Dendritic cell treated with granulocyte-macrophage colony-stimulating factor and Interleukin-4, amounts not matched to agents 40 ng/mL and 50 ng/mL, for 4 days (primary cell): ENCODE measurements around the gene PSD4.

Experiments used
- H3K27ac Mint-ChIP-seq: one replicate; pipeline ENCODE4 v1.8.0; 2022; ENCODE audit warnings: mild to moderate bottlenecking, mixed read lengths
- H3K27me3 Mint-ChIP-seq: one replicate; pipeline ENCODE4 v1.8.0; 2022; ENCODE audit warnings: mild to moderate bottlenecking, mixed read lengths
- H3K36me3 Mint-ChIP-seq: one replicate; pipeline ENCODE4 v1.8.0; 2022; ENCODE audit warnings: low read depth, mixed read lengths
- H3K4me1 Mint-ChIP-seq: one replicate; pipeline ENCODE4 v1.8.0; 2022; ENCODE audit warnings: low read depth, mixed read lengths
- H3K4me3 Mint-ChIP-seq: one replicate; pipeline ENCODE4 v1.8.0; 2022; ENCODE audit warnings: mild to moderate bottlenecking, moderate library complexity, mixed read lengths
- H3K9me3 Mint-ChIP-seq: one replicate; pipeline ENCODE4 v1.8.0; 2022; ENCODE audit warnings: mixed read lengths
- intact Hi-C: fragments of 100-400 bp; cut with micrococcal nuclease; formaldehyde crosslinking; loops from one replicate; pipeline ENCODE4 v1.15.0; 2022

Gene PSD4

DNA sequence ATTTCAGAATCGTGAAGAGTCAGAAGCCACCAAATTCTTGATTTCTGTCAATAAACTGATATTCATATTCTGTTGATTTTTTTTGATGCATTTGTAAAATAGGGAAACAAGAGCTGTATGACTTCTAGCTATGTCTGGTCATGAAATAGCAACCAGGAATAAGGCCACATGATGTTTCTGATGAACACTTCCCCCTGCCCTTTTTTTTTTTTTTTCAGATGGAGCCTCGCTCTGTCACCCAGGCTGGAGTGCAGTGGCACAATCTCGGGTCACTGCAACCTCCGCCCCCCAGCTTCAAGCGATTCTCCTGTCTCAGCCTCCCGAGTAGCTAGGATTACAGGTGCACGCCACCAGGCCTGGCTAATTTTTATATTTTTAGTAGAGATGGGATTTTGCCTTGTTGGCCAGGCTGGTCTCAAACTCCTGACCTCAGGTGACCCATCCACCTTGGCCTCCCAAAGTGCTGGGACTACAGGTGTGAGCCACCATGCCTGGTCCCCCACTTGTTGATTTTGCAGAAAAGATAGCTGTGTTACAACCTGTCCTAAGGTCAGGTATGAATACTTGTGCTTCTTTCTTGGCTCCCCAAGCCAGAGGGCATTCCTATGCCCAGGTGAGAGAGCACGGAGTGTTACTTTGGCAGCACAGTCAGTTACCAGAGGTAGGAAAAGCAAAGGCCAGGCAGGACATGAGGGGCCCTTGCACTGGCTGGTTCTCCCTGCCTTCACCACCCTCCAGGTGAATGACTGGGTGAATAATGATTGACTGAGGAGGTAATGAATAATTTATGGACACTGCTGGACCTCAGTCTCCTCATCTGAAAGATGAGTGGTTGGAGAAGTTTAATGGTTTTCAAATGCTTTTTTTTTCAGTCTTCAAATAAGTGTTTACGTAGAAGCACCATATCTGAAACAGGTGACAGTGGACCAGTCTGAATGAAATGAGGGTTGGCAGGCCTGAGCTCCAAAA lies 65.4 kb downstream of the PSD4 start:
- Mint-ChIP-seq H3K36me3 (peaks cover 47% of the 10 kb centered on the region), H3K4me3 (peak overlapping the region; percentile 25), H3K27me3 (no peaks in the 10 kb centered on the region), H3K9me3 (no peaks in the 10 kb centered on the region), H3K27ac (peak overlapping the region; percentile 70), H3K4me1 (peaks cover 84% of the 10 kb centered on the region)
- intact Hi-C loops: no loop called here

DNA sequence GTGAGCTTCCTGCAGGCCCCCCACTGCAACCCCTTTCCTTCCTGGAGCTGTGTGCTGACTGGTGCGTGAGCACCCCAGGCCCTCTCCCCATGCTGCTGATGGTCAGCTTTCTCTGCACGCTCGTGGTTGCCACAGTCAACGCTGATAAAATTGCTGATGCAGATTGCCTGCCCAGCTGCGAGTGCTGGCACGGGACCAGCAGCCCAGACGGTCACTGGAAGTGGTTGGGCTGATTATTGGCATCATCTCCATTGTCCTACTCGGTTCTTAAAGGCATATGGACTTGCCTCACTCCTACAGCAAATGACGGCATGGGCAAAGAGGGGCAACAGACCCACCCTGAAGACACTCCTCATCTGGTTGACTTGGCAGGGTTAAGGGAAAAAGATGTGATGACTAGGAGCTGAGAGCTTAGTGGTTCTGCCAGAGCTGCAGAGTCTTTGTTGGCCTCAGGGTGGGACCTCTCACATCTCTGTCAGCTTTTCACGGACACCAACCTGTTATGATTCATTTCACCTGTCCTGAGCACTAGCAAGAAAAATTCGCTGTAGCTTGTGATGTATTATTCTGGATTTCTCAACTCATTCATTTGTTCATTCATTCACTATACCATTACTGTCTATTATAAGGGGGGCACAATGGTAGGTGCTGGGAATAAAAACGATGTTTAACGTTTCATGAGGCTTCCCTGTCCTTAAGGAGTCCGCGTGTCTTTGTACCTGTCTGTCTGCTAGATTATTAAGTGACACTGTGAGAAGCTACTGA lies 66.6 kb downstream of the PSD4 start:
- Mint-ChIP-seq H3K4me1 (peaks cover 82% of the 10 kb centered on the region), H3K36me3 (peaks cover 43% of the 10 kb centered on the region), H3K9me3 (no peaks in the 10 kb centered on the region), H3K27ac (peak overlapping the region; percentile 70), H3K4me3 (peak overlapping the region; percentile 35), H3K27me3 (no peaks in the 10 kb centered on the region)
- intact Hi-C loops: loop anchor here (2.0 kb wide), 1 partner anchor 30 kb away; no protein-coding TSS in a partner anchor

DNA sequence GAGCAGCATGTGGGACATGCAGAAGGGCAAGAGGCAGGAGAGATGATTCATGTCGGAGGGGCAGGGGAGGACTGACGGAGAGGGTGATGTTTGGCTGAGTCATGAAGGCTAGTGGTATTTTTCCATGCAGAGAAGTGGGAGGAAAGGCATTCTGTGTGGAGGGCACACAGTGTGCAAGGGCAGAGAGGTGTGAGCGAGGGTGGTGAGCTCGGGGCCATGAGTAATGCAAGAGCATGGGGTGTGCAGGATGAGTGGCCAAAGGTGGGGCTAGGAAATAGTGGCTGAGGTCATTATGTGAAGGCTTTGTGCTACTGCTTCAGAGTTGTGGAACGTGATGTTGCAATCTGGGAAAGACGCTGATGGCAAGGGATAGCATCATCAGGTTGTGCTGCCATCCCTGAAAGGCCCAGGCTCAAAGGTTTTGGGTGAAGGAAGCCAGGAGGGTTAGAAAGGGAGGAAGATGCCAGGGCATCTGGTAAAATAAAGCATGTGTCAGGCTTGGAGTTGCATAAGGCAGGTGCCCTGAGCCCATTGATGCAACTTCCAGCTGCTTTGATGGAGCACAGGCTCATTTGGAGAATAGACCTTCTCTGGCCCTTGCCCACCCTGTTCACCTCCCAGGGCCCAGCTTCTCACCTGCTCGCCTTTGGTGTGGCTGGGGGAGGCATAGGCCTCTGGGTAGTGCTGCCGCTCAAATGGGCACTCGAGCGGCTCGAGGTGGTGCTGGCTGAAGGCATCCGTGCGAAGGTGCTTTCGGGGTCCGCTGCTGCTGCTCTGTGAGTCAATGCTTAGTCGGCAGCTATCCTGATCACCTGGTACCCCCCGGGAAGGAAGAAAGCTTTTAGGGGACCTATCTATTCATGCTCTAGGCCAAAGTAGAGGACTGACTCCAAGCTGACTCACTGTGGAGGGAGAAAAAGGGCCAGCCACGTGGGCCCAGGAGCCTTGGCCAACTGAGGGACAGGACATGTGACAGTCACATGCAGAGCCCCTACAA lies 67.4 kb downstream of the PSD4 start:
- intact Hi-C loops: loop anchor here (2.0 kb wide), 1 partner anchor 30 kb away; no protein-coding TSS in a partner anchor

DNA sequence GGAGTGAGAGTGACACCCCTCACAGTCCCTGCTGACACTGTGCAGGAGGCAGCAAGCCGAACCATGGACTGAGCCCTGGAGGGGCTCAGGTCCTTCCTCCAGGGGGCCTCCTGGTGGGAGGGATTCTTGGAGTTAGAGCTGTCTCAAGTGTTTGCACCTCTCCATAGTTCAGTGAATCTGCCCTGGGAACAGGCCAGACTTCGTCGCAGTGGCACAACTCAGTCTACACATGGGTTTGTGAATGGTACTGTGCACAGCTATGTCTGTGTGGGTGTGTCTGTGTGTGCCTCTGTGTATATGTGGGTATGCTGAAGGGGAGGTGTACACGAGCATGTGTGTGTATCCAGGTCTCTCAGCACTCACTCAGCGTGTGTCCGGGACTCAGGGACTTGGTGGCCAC lies 68.6 kb downstream of the PSD4 start:
- Mint-ChIP-seq H3K27ac (peak overlapping the region; percentile 70), H3K4me1 (peaks cover 81% of the 10 kb centered on the region), H3K27me3 (no peaks in the 10 kb centered on the region), H3K4me3 (no peak overlapping the region), H3K9me3 (no peaks in the 10 kb centered on the region), H3K36me3 (peaks cover 37% of the 10 kb centered on the region)
- intact Hi-C loops: no loop called here

More for the DNA sequence above, 67.4 kb downstream of the PSD4 start:
- Mint-ChIP-seq H3K27me3 (no peaks in the 10 kb centered on the region), H3K36me3 (peaks cover 41% of the 10 kb centered on the region), H3K9me3 (no peaks in the 10 kb centered on the region), H3K4me1 (peaks cover 86% of the 10 kb centered on the region), H3K4me3 (peak overlapping the region; percentile 4), H3K27ac (peak overlapping the region; percentile 70)

DNA sequence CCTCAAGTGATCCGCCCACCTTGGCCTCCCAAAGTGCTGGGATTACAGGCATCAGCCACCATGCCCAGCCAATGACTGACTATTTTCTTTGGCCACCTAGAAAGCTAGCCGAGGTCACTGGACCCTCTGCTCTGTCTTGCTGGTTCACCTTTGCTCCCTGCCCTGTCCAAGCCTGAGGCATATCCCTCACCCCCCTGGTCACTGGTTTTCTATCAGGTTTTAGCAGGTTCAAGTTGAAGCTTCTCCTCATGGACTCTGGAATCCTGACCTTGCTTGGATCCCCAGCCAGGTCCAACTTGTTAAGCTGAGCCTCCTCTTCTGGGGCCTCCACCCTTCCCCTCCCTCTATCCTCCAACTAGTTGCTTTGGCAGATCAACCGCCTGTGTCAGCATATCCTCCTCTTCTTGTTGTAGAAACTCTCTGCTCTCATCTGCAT lies 71.5 kb downstream of the PSD4 start:
- H3K27ac Mint-ChIP-seq: peak overlapping the region; percentile 72
- H3K9me3 Mint-ChIP-seq: no peaks in the 10 kb centered on the region
- H3K36me3 Mint-ChIP-seq: peaks cover 27% of the 10 kb centered on the region
- intact Hi-C loops: no loop called here
- no peak overlapping the region for H3K4me3 Mint-ChIP-seq
- H3K27me3 Mint-ChIP-seq: no peaks in the 10 kb centered on the region
- peaks cover 59% of the 10 kb centered on the region for H3K4me1 Mint-ChIP-seq

DNA sequence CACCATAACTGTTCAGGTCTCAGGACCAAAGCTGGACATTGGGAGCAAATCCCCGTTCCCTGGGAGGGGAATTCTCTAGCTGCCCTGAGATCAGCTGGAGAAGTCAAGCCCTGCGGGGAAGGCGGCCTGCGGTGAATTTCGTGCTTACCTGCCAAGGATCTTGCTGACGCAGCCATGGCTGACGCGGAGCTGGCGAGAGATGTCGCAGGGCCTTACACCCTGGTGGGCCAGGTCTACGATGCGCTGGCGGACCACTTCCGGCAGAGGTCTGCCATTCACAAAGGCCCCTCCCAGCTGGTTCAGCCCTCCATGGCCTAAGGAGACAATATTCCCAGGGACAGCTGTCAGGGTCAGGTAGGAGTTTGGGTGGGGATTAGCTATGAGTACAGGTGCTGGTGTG lies 72.8 kb downstream of the PSD4 start:
- intact Hi-C loops: no loop called here
- peaks cover 55% of the 10 kb centered on the region for H3K4me1 Mint-ChIP-seq
- H3K27me3 Mint-ChIP-seq: no peaks in the 10 kb centered on the region
- no peaks in the 10 kb centered on the region for H3K9me3 Mint-ChIP-seq
- H3K4me3 Mint-ChIP-seq: no peak overlapping the region
- peaks cover 18% of the 10 kb centered on the region for H3K36me3 Mint-ChIP-seq
- H3K27ac Mint-ChIP-seq: peak overlapping the region; percentile 58

DNA sequence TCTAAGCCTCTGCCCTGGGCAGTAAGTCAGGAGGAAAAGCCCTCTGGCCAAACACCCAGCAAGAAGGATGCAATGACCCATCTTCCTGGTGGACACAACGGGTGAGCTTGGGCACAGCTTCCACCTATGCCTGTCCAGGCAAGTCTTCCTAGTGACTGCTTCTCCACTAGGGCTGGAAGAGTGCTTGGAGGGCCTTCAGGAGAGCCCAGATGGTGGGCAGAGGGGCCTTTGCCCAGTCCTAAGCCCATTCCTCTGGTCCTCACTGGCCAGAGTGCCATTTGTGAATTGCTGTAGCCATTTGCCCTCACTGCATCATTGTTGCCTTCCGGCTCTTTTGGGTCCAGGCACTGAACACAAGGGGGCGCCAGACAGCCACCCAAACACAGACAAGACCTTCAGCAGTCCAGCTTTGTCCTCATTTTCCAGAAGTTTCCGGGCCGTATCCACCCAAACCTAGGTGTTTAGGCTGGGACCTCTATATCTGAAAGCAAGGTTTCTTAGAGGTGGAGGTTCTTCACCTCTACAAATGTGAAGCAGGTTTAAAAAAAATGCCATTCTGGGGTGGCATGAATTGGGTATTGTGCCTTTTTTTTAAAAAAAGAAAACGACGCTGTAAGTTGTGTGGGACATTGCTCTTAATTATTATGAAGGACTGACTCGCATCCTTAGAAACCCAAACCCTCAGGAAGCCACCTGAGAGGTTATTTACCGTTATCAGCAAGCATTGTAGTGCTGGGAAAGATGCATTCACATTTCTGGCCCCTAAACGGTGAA lies 75.4 kb downstream of the PSD4 start:
- intact Hi-C loops: loop anchor here (1.0 to 2.0 kb wide), 3 partner anchors 45 to 142 kb away; no protein-coding TSS in a partner anchor
- Mint-ChIP-seq H3K27me3 (no peaks in the 10 kb centered on the region), H3K4me3 (no peak overlapping the region), H3K4me1 (peaks cover 30% of the 10 kb centered on the region), H3K9me3 (no peaks in the 10 kb centered on the region), H3K27ac (no peak overlapping the region), H3K36me3 (peaks cover 13% of the 10 kb centered on the region)

DNA sequence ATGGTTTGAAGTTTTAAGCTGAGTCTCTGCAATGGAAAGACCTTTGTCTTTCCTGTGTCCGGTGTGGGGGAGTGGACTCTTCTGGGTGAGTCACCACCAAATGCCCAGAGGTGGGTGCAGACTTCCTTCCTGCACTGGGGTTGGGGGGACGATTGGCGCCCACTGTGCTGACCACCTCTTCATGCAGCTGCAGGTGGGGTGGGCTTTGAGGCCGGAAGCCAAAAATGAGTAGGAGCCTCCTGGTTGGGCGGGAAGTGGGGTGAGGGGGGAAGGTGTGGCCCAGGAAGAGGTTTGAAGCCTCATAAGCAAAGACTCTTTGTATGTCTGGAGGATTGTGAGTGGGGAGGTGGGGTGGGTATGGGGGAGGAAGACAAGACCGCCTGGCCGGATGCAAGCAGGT lies 77.3 kb downstream of the PSD4 start:
- no peak overlapping the region for H3K27ac Mint-ChIP-seq
- H3K27me3 Mint-ChIP-seq: no peaks in the 10 kb centered on the region
- H3K4me1 Mint-ChIP-seq: peaks cover 18% of the 10 kb centered on the region
- H3K4me3 Mint-ChIP-seq: no peak overlapping the region
- H3K9me3 Mint-ChIP-seq: no peaks in the 10 kb centered on the region
- peaks cover 12% of the 10 kb centered on the region for H3K36me3 Mint-ChIP-seq
- intact Hi-C loops: no loop called here

DNA sequence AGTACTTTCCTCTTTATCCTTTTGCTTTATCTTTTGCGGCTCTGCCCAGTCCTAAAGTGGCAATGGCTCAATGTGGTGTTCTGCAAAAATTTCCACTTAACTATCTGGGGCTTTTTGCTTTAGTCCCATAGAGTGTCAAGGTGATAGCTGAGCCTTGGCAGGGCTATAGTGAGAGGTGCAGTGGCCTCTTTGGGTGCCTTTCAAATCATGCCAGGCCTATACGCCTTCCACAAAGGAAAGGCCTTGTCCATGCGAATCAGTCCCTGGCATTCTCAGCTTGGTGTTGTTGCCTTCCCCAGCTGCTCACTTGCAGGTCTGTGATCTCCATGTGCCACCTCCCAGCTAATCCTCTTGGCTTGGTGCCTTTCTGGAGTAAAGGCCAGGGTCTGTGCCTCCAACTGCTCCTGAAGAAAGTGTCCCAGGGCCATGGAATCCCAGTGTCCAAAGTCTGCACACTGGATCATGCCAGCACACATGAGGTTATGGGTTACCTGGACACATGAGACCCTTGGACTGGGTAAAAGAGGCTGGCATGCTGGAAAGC lies 78.3 kb downstream of the PSD4 start:
- no peak overlapping the region for H3K27ac Mint-ChIP-seq
- no peaks in the 10 kb centered on the region for H3K9me3 Mint-ChIP-seq
- peaks cover 6% of the 10 kb centered on the region for H3K36me3 Mint-ChIP-seq
- H3K4me3 Mint-ChIP-seq: no peak overlapping the region
- intact Hi-C loops: no loop called here
- peaks cover 21% of the 10 kb centered on the region for H3K4me1 Mint-ChIP-seq
- H3K27me3 Mint-ChIP-seq: no peaks in the 10 kb centered on the region

DNA sequence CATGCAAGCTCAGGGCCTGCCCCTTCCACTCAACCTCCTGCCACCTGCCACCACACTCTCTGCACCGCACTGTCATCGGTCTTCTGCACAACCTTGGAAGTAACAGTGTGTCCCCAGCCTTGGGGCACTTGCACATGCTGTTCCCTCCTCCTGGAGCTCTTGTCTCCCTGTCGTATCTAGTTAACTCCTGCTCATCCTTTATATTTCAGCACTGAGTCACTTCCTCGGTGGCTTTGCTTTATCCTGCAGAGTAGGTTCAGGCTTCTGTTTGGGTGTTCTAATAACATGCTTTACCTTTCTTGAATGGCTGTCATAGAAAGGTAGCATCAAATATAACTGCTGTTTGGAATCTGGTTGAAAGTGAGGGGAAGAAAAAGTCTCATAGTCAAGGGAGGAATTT lies 79.7 kb downstream of the PSD4 start:
- Mint-ChIP-seq H3K27me3 (no peaks in the 10 kb centered on the region), H3K36me3 (peaks cover 11% of the 10 kb centered on the region), H3K4me3 (no peak overlapping the region), H3K27ac (no peak overlapping the region), H3K4me1 (peaks cover 29% of the 10 kb centered on the region), H3K9me3 (no peaks in the 10 kb centered on the region)
- intact Hi-C loops: no loop called here

DNA sequence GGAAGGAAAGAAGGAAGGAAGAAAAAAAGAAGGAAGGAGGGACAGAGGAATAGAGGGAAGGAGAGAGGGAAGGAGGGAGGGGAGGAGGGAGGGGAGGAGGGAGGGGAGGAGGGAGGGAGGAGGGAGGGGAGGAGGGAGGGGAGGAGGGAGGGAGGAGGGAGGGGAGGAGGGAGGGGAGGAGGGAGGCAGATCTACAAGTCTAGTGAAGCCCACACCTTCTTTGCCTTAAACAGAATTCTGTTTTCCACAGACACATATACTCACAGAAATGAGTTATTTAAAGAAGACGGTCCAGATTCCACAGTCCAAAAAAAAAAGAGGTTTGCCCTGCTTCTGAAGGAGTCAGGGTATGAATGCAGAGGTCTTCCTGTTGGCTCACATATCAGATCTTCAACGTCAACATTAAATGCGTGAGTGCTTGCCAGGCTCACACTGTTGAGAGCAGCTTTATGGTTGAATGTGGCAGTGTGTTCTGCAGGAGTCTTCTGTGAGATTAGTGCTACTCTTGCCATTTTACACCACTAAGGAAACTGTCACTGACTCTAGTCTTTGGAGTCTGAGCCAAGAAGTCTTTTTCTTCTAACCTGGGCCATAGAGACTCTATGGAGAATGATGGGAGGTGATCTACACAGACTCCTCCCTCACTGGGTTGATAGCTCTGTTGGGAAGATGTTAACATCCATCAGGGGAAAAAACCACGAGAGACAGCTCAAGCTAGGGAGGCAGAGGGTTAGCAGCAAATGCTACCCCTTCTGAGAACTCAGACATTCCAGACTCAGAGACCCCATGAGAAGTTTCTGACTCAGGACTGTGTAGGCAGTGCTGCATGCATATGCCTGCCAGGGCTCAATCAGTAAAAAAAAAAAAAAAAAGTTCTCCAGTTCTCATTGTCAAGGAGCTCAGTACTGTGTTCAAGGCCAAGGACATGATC lies 81.6 kb downstream of the PSD4 start:
- no peaks in the 10 kb centered on the region for H3K9me3 Mint-ChIP-seq
- peaks cover 42% of the 10 kb centered on the region for H3K4me1 Mint-ChIP-seq
- intact Hi-C loops: no loop called here
- no peak overlapping the region for H3K27ac Mint-ChIP-seq
- no peak overlapping the region for H3K4me3 Mint-ChIP-seq
- H3K36me3 Mint-ChIP-seq: peaks cover 25% of the 10 kb centered on the region
- no peaks in the 10 kb centered on the region for H3K27me3 Mint-ChIP-seq
